Measurements from ENCODE around the gene FOLR3. TPM values are rescaled to one million over a fixed set of nuclear protein-coding genes. Genes with fewer than 3 reads are reported as not detected.

Gene FOLR3
- total RNA-seq, 1 donor from 2014 or later: 0.98 TPM

GRCh38 chr11:72124046-72124445 lies 11.5 kb upstream of the FOLR3 start:
- DNase-seq (ENCODE audit: low spot score, unreplicated experiment): no peak
- TF ChIP-seq CTCF (IDR thresholded peaks at IDR 0.05; ENCODE audit: unreplicated experiment): no peak
- H3K27ac Mint-ChIP-seq: no peak overlapping the region
- no peak overlapping the region for H3K4me3 Mint-ChIP-seq (ENCODE audit: low read depth)
- H3K9me3 Mint-ChIP-seq (ENCODE audit: low read depth): peaks cover 27% of the 10 kb centered on the region
- peaks cover 6% of the 10 kb centered on the region for H3K36me3 Mint-ChIP-seq (ENCODE audit: insufficient read depth)
- no peaks in the 10 kb centered on the region for H3K27me3 Mint-ChIP-seq
- peaks cover 13% of the 10 kb centered on the region for H3K4me1 Mint-ChIP-seq (ENCODE audit: low read depth)

GRCh38 chr11:72125956-72126355 lies 9.6 kb upstream of the FOLR3 start:
- Mint-ChIP-seq H3K9me3 (ENCODE audit: low read depth) (peaks cover 31% of the 10 kb centered on the region), H3K27me3 (no peaks in the 10 kb centered on the region), H3K27ac (no peak overlapping the region), H3K4me1 (ENCODE audit: low read depth) (peaks cover 8% of the 10 kb centered on the region), H3K36me3 (ENCODE audit: insufficient read depth) (peaks cover 8% of the 10 kb centered on the region), H3K4me3 (ENCODE audit: low read depth) (no peak overlapping the region)
- DNase-seq (ENCODE audit: low spot score, unreplicated experiment): no peak
- TF ChIP-seq CTCF (IDR thresholded peaks at IDR 0.05; ENCODE audit: unreplicated experiment): no peak

- Mint-ChIP-seq H3K36me3 (ENCODE audit: insufficient read depth) (peaks cover 8% of the 10 kb centered on the region), H3K4me1 (ENCODE audit: low read depth) (peaks cover 5% of the 10 kb centered on the region), H3K27me3 (peaks cover 4% of the 10 kb centered on the region), H3K4me3 (ENCODE audit: low read depth) (no peak overlapping the region), H3K27ac (no peak overlapping the region), H3K9me3 (ENCODE audit: low read depth) (peaks cover 31% of the 10 kb centered on the region)
- no peak for TF ChIP-seq CTCF (IDR thresholded peaks at IDR 0.05; ENCODE audit: unreplicated experiment)
- DNase-seq (ENCODE audit: low spot score, unreplicated experiment): no peak
Observed at GRCh38 chr11:72127923-72128322, 7.6 kb upstream of the FOLR3 start.

GRCh38 chr11:72129381-72129780 lies 6.1 kb upstream of the FOLR3 start:
- H3K9me3 Mint-ChIP-seq (ENCODE audit: low read depth): peaks cover 29% of the 10 kb centered on the region
- no peaks in the 10 kb centered on the region for H3K4me1 Mint-ChIP-seq (ENCODE audit: low read depth)

GRCh38 chr11:72132646-72133045 lies 2.9 kb upstream of the FOLR3 start:
- TF ChIP-seq CTCF (IDR thresholded peaks at IDR 0.05; ENCODE audit: unreplicated experiment): no peak
- peaks cover 15% of the 10 kb centered on the region for H3K9me3 Mint-ChIP-seq (ENCODE audit: low read depth)
- H3K4me3 Mint-ChIP-seq (ENCODE audit: low read depth): no peak overlapping the region
- H3K4me1 Mint-ChIP-seq (ENCODE audit: low read depth): no peaks in the 10 kb centered on the region
- peaks cover 8% of the 10 kb centered on the region for H3K36me3 Mint-ChIP-seq (ENCODE audit: insufficient read depth)
- DNase-seq (ENCODE audit: low spot score, unreplicated experiment): no peak
- no peak overlapping the region for H3K27ac Mint-ChIP-seq
- peaks cover 6% of the 10 kb centered on the region for H3K27me3 Mint-ChIP-seq

More at GRCh38 chr11:72129381-72129780, 6.1 kb upstream of the FOLR3 start:
- peaks cover 8% of the 10 kb centered on the region for H3K36me3 Mint-ChIP-seq (ENCODE audit: insufficient read depth)
- no peak overlapping the region for H3K4me3 Mint-ChIP-seq (ENCODE audit: low read depth)
- DNase-seq (ENCODE audit: low spot score, unreplicated experiment): no peak
- TF ChIP-seq CTCF (IDR thresholded peaks at IDR 0.05; ENCODE audit: unreplicated experiment): no peak
- H3K27me3 Mint-ChIP-seq: peaks cover 6% of the 10 kb centered on the region
- no peak overlapping the region for H3K27ac Mint-ChIP-seq
